Islet precursor cell (in vitro differentiated cells): Measurements from ENCODE around the gene RERE.
"Not testable (repeated sequence)": the region's sequence is repeated elsewhere in the genome, so short reads cannot be mapped to it uniquely, and the experiment has no call there.

Experiments used
- DNase-seq: peaks from one replicate; pipeline ENCODE4 v3.0.0-alpha.2; 2018

Gene RERE

GRCh38 chr1:8841395-8841794, 24.0 kb upstream of the RERE start:
- no peak for DNase-seq

GRCh38 chr1:8839990-8840389, 22.6 kb upstream of the RERE start:
- DNase-seq: no peak

- DNase-seq: no peak
These were observed 18.7 kb upstream of the RERE start for GRCh38 chr1:8835941-8836643.

GRCh38 chr1:8831340-8831739, 13.9 kb upstream of the RERE start:
- no peak for DNase-seq

- not testable (repeated sequence) for DNase-seq
These were observed 13.3 kb upstream of the RERE start for GRCh38 chr1:8830732-8831131.

- DNase-seq: peak; percentile 94
These were observed 8.6 kb upstream of the RERE start for GRCh38 chr1:8825985-8826481.

GRCh38 chr1:8823295-8823664, 5.8 kb upstream of the RERE start:
- DNase-seq: no peak

GRCh38 chr1:8822373-8823294, 5.2 kb upstream of the RERE start:
- no peak for DNase-seq

- DNase-seq: peak; percentile 68
These were observed 3.6 kb upstream of the RERE start for GRCh38 chr1:8821084-8821483.

GRCh38 chr1:8818789-8819188, 1.3 kb upstream of the RERE start:
- not testable (repeated sequence) for DNase-seq

- DNase-seq: no peak
These were observed 910 bp upstream of the RERE start for GRCh38 chr1:8818325-8818775.

GRCh38 chr1:8816831-8817411, 519 bp downstream of the RERE start:
- peak; percentile 63 for DNase-seq

- DNase-seq: peak; percentile 26
These were observed 1.2 kb downstream of the RERE start for GRCh38 chr1:8816264-8816663.

GRCh38 chr1:8815582-8816151, 1.8 kb downstream of the RERE start:
- DNase-seq: peak; percentile 63

- no peak for DNase-seq
These were observed 2.6 kb downstream of the RERE start for GRCh38 chr1:8814865-8815264.

- DNase-seq: no peak
These were observed 3.4 kb downstream of the RERE start for GRCh38 chr1:8813991-8814390.

GRCh38 chr1:8813016-8813763, 4.2 kb downstream of the RERE start:
- no peak for DNase-seq

GRCh38 chr1:8812081-8812480, 5.4 kb downstream of the RERE start:
- DNase-seq: no peak

- no peak for DNase-seq
These were observed 6.5 kb downstream of the RERE start for GRCh38 chr1:8810987-8811386.

GRCh38 chr1:8809342-8809736, 8.1 kb downstream of the RERE start:
- no peak for DNase-seq

- no peak for DNase-seq
These were observed 10.4 kb downstream of the RERE start for GRCh38 chr1:8807004-8807403.

- no peak for DNase-seq
These were observed 17.0 kb downstream of the RERE start for GRCh38 chr1:8800416-8800815.
